Neural progenitor cell (in vitro differentiated cells): ENCODE results near the gene RNF167. TPM values are rescaled to one million over a fixed set of nuclear protein-coding genes. Genes with fewer than 3 reads are reported as not detected.
A peak's percentile ranks its signal among the peaks of the same experiment; 100 is the strongest.
"Not testable (repeated sequence)": the region's sequence is repeated elsewhere in the genome, so short reads cannot be mapped to it uniquely, and the experiment has no call there.

Source experiments
- DNase-seq: peaks from one replicate; pipeline ENCODE4 v3.0.0-alpha.2; 2016; ENCODE audit warnings: low spot score
- H2AFZ ChIP-seq: fragments of 200-600 bp; sonication (generic); replicated peaks from 2 replicates; pipeline ENCODE4 v1.6.1; 2016; ENCODE audit warnings: antibody characterized with exemption
- H3F3A ChIP-seq: fragments of 200-600 bp; sonication (generic); 2 replicates; pipeline ENCODE4 v1.6.1; 2016; ENCODE audit warnings: antibody characterized with exemption, low read depth
- H3K27ac ChIP-seq: fragments of 200-600 bp; sonication (generic); 2 replicates; pipeline ENCODE4 v1.5.1; 2016; ENCODE audit warnings: mild to moderate bottlenecking
- H3K27me3 ChIP-seq: fragments of 200-600 bp; sonication (generic); 2 replicates; pipeline ENCODE4 v1.6.1; 2016; ENCODE audit warnings: mild to moderate bottlenecking, moderate library complexity
- H3K36me3 ChIP-seq: fragments of 200-600 bp; sonication (generic); 2 replicates; pipeline ENCODE4 v1.5.1; 2016
- H3K4me1 ChIP-seq: fragments of 200-600 bp; sonication (generic); 2 replicates; pipeline ENCODE4 v1.6.1; 2016; ENCODE audit warnings: mixed run types
- H3K4me2 ChIP-seq: fragments of 200-600 bp; sonication (generic); 2 replicates; pipeline ENCODE4 v1.6.1; 2016
- H3K4me3 ChIP-seq: fragments of 200-600 bp; sonication (generic); 2 replicates; pipeline ENCODE4 v1.5.1; 2016
- H3K79me2 ChIP-seq: fragments of 200-600 bp; sonication (generic); 2 replicates; pipeline ENCODE4 v1.6.1; 2016; ENCODE audit warnings: low read depth
- H3K9ac ChIP-seq: fragments of 200-600 bp; sonication (generic); 2 replicates; pipeline ENCODE4 v1.6.1; 2016
- H3K9me3 ChIP-seq: fragments of 200-600 bp; sonication (generic); 2 replicates; pipeline ENCODE4 v1.5.1; 2016; ENCODE audit warnings: low read depth
- H4K20me1 ChIP-seq: fragments of 200-600 bp; sonication (generic); 2 replicates; pipeline ENCODE4 v1.6.1; 2016; ENCODE audit warnings: low read depth
- H3K27ac Mint-ChIP-seq: 3 replicates; pipeline ENCODE4 v1.8.0; 2021; ENCODE audit warnings: mixed read lengths
- H3K27me3 Mint-ChIP-seq: 2 replicates; pipeline ENCODE4 v1.8.0; 2022; ENCODE audit warnings: low read depth, mild to moderate bottlenecking, inconsistent platforms, moderate library complexity, mixed read lengths; ENCODE audit not compliant: insufficient read depth
- H3K36me3 Mint-ChIP-seq: 3 replicates; pipeline ENCODE4 v1.8.0; 2021; ENCODE audit warnings: mixed read lengths
- H3K4me1 Mint-ChIP-seq: 3 replicates; pipeline ENCODE4 v1.8.0; 2021; ENCODE audit warnings: mixed read lengths
- H3K4me3 Mint-ChIP-seq: 3 replicates; pipeline ENCODE4 v1.8.0; 2021; ENCODE audit warnings: mild to moderate bottlenecking, moderate library complexity, mixed read lengths
- H3K9me3 Mint-ChIP-seq: 3 replicates; pipeline ENCODE4 v1.8.0; 2020; ENCODE audit warnings: mixed read lengths
- EZH2 ChIP-seq: fragments of 200-600 bp; sonication (generic); IDR thresholded peaks from 2 replicates; pipeline ENCODE4 v1.6.1; 2017; ENCODE audit warnings: antibody characterized with exemption, mild to moderate bottlenecking, moderate library complexity
- EZH2phosphoT487 ChIP-seq: fragments of 200-600 bp; sonication (generic); IDR thresholded peaks from 2 replicates; pipeline ENCODE4 v1.6.1; 2017; ENCODE audit warnings: antibody characterized with exemption
- total RNA-seq: library from RNA; depleted of rRNA; stranded (reverse); fragments of >200 nt; gene quantifications from 2 replicates; pipeline ENCODE4 v1.2.3, GENCODE V29; 2015; ENCODE audit warnings: low replicate concordance
- TF ChIP-seq, protein P1 (sequence below): fragments of 200-600 bp; sonication (generic); IDR thresholded peaks from 2 replicates; pipeline ENCODE4 v1.5.1; 2017; ENCODE audit warnings: antibody characterized with exemption, mild to moderate bottlenecking

Gene RNF167
- total RNA-seq, 1 donor from 2014 or later, result 43.9 TPM

DNA sequence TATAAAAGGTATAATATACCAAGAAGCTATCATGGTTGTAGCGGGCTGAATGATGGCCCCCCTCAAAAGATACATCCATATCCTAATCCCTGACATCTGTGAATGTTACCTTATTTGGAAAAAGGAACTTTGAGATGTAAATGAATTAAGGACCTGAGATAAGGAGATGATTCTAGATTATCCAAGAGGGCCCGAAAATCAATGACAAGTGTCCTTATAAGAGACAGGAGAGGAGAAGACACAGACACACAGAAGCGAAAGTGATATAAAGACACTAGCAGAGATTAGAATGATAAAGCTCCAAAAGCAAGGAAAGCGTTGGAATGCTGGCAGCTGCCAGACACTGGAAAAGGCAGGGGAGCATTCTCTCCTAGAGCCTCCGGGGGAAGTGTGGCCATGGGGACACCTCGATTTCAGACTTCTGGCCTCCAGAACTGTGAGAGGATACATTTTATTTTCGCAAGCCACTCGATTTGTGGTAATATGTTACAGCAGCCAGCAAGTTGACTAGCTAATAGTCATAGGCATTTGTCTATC lies 20.5 kb upstream of the RNF167 start:
- H3K27ac Mint-ChIP-seq, result peak overlapping the region; percentile 23
- H3K9me3 Mint-ChIP-seq, result no peaks in the 10 kb centered on the region
- H3K27me3 ChIP-seq, result no peaks in the 10 kb centered on the region
- H3K4me3 Mint-ChIP-seq, result no peak overlapping the region
- H3K27me3 Mint-ChIP-seq, result peaks cover 3% of the 10 kb centered on the region
- H3F3A ChIP-seq, result no peaks in the 10 kb centered on the region
- peak; percentile 35 for DNase-seq
- H3K4me2 ChIP-seq, result no peak overlapping the region
- no peaks in the 10 kb centered on the region for H3K36me3 Mint-ChIP-seq
- no peaks in the 10 kb centered on the region for H3K79me2 ChIP-seq
- peak overlapping the region; percentile 32 for H2AFZ ChIP-seq
- peak overlapping the region; percentile 2 for H3K9ac ChIP-seq
- no peaks in the 10 kb centered on the region for H3K36me3 ChIP-seq
- H3K27ac ChIP-seq, result no peak overlapping the region
- no peaks in the 10 kb centered on the region for H4K20me1 ChIP-seq
- no peaks in the 10 kb centered on the region for H3K9me3 ChIP-seq
- no peaks in the 10 kb centered on the region for H3K4me1 ChIP-seq
- H3K4me3 ChIP-seq, result no peak overlapping the region
- H3K4me1 Mint-ChIP-seq, result peaks cover 3% of the 10 kb centered on the region
- no peak for TF ChIP-seq EZH2phosphoT487
- no peak for TF ChIP-seq EZH2
- TF ChIP-seq, protein P1, sequence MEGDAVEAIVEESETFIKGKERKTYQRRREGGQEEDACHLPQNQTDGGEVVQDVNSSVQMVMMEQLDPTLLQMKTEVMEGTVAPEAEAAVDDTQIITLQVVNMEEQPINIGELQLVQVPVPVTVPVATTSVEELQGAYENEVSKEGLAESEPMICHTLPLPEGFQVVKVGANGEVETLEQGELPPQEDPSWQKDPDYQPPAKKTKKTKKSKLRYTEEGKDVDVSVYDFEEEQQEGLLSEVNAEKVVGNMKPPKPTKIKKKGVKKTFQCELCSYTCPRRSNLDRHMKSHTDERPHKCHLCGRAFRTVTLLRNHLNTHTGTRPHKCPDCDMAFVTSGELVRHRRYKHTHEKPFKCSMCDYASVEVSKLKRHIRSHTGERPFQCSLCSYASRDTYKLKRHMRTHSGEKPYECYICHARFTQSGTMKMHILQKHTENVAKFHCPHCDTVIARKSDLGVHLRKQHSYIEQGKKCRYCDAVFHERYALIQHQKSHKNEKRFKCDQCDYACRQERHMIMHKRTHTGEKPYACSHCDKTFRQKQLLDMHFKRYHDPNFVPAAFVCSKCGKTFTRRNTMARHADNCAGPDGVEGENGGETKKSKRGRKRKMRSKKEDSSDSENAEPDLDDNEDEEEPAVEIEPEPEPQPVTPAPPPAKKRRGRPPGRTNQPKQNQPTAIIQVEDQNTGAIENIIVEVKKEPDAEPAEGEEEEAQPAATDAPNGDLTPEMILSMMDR, result no peak

DNA sequence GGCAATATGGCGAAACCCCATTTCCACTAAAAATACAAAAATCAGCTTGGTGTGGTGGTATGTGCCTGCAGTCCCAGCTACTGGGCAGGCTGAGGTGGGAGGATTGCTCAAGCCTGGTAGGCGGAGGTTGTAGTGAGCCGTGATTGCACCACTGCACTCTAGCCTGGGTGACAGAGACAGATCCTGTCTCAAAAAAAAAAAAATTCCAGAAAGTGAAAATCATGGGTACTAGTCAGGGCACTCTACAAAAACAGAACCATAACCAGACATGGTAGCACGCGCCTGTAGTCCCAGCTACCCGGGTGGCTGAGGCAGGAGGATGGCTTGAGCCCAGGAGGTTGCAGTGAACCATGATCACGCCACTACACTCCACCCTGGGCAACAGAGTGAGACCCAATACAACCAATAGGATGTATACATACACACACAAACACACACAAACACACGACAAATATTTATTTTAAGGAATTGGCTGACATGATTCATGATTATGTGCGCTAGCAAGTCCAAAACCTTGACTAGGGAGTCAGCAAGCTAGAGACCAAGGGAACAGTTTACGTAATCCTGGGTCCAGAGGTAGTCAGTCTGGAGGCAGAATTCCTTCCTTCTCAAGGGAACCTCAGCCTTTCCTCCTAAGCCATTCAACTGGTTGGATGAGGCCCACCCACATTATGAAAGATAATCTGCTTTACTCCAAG lies 19.6 kb upstream of the RNF167 start:
- Mint-ChIP-seq H3K27ac (no peak overlapping the region), H3K36me3 (no peaks in the 10 kb centered on the region), H3K27me3 (peaks cover 3% of the 10 kb centered on the region), H3K4me1 (peaks cover 3% of the 10 kb centered on the region), H3K9me3 (no peaks in the 10 kb centered on the region), H3K4me3 (no peak overlapping the region)
- Histone ChIP-seq H3K27ac (no peak overlapping the region), H4K20me1 (no peaks in the 10 kb centered on the region), H3K4me3 (no peak overlapping the region), H3K27me3 (no peaks in the 10 kb centered on the region), H3F3A (no peaks in the 10 kb centered on the region), H3K4me1 (no peaks in the 10 kb centered on the region), H2AFZ (no peak overlapping the region), H3K4me2 (no peak overlapping the region), H3K9ac (no peak overlapping the region), H3K36me3 (no peaks in the 10 kb centered on the region), H3K79me2 (no peaks in the 10 kb centered on the region), H3K9me3 (no peaks in the 10 kb centered on the region)
- TF ChIP-seq, protein P1, result no peak
- TF ChIP-seq EZH2 (no peak), EZH2phosphoT487 (no peak)
- no peak for DNase-seq

DNA sequence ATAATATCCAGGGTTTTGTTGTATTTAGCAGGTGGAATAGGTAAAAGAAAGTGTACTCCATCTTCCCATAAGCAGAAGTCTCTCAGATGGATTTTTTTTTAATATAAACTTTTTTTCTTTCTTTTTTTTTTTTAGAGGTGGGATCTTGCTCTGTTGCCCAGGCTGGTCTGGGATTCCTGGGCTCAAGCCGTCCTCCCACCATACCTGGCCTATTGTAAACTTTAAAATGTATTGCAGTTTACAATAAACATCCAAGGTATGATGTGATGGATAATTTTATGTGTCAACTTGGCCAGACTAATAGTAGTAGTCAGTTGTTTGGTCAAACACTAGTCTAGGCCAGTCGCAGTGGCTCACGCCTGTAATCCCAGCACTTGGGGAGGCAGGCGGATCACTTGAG lies 18.7 kb upstream of the RNF167 start:
- no peak overlapping the region for H3K4me3 Mint-ChIP-seq
- Histone ChIP-seq H3K4me2 (no peak overlapping the region), H3K9ac (no peak overlapping the region), H2AFZ (no peak overlapping the region), H3K27me3 (no peaks in the 10 kb centered on the region), H3K79me2 (no peaks in the 10 kb centered on the region), H4K20me1 (no peaks in the 10 kb centered on the region), H3K4me1 (no peaks in the 10 kb centered on the region), H3K4me3 (no peak overlapping the region), H3K9me3 (no peaks in the 10 kb centered on the region), H3F3A (no peaks in the 10 kb centered on the region), H3K36me3 (no peaks in the 10 kb centered on the region), H3K27ac (no peak overlapping the region)
- peaks cover 3% of the 10 kb centered on the region for H3K27me3 Mint-ChIP-seq
- no peak for TF ChIP-seq EZH2phosphoT487
- TF ChIP-seq EZH2, result no peak
- TF ChIP-seq, protein P1, result no peak
- no peaks in the 10 kb centered on the region for H3K36me3 Mint-ChIP-seq
- H3K9me3 Mint-ChIP-seq, result no peaks in the 10 kb centered on the region
- H3K4me1 Mint-ChIP-seq, result peaks cover 3% of the 10 kb centered on the region
- no peak for DNase-seq
- no peak overlapping the region for H3K27ac Mint-ChIP-seq

DNA sequence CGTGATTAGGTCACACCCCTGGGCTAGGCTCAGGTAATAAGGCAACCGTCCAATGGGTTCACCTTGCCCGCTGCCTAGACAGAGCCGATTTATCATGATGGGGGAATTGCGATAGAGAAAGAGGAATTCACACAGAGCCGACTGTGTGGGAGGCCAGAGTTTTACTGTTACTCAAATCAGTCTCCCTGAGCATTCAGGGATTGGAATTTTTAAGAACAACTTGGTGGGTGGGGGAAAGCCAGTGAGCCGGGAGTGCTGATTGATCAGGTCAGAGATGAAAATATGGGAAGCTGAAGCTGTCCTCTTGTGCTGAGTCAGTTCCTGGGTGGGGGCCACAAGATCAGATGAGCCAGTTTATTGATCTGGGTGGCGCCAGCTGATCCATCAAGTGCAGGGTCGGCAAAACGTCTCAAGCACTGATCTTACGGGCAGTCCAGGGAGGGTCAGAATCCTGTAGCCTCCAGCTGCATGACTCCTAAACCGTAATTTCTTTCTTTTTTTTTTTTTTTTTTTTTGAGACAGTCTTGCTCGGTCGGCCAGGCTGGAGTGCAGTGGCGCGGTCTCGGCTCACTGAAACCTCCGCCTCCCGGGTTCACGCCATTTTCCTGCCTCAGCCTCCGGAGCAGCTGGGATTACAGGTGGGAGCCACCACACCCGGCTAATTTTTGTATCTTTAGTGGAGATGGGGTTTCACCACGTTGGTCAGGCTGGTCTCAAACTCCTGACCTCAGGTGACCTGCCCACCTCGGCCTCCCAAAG lies 13.3 kb upstream of the RNF167 start:
- not testable (repeated sequence) for H3K9ac ChIP-seq, H3F3A ChIP-seq, H3K4me1 Mint-ChIP-seq, H3K4me3 Mint-ChIP-seq, H3K79me2 ChIP-seq, H3K27ac ChIP-seq, H3K27me3 ChIP-seq, H3K27me3 Mint-ChIP-seq, H3K9me3 ChIP-seq, H3K4me3 ChIP-seq, H4K20me1 ChIP-seq, H2AFZ ChIP-seq, H3K4me1 ChIP-seq, H3K4me2 ChIP-seq, DNase-seq, H3K9me3 Mint-ChIP-seq, H3K36me3 ChIP-seq
- Mint-ChIP-seq H3K36me3 (peaks cover 13% of the 10 kb centered on the region), H3K27ac (peak overlapping the region; percentile 17)
